A204.1 (cell line): ENCODE results near the gene STX16.

Experiments used
- FAIRE-seq: peaks from 2 replicates; lab custom pipeline; 2012; peaks lifted over from hg19 to GRCh38; lab: Jason Lieb, UNC

The STX16 gene

GRCh38 chr20:58650776-58651558, at the start of gene STX16:
Gene STX16 (plus strand): TSS chr20:58651283. CDS start chr20:58652007, 724 bp downstream.
- no peak for FAIRE-seq

- FAIRE-seq: no peak
Observed at GRCh38 chr20:58602124-58602523, 49.0 kb upstream of the STX16 start.

GRCh38 chr20:58603721-58604120, 47.4 kb upstream of the STX16 start:
- no peak for FAIRE-seq

GRCh38 chr20:58604128-58604881, 46.8 kb upstream of the STX16 start:
- FAIRE-seq: no peak

GRCh38 chr20:58605292-58606065, 45.6 kb upstream of the STX16 start:
- no peak for FAIRE-seq

GRCh38 chr20:58606184-58606583, 44.9 kb upstream of the STX16 start:
- FAIRE-seq: no peak

GRCh38 chr20:58608096-58608840, 42.8 kb upstream of the STX16 start:
- no peak for FAIRE-seq

- FAIRE-seq: no peak
Observed at GRCh38 chr20:58609026-58609425, 42.1 kb upstream of the STX16 start.

- no peak for FAIRE-seq
Observed at GRCh38 chr20:58610071-58610800, 40.8 kb upstream of the STX16 start.

- FAIRE-seq: no peak
Observed at GRCh38 chr20:58610811-58611210, 40.3 kb upstream of the STX16 start.

GRCh38 chr20:58611236-58612030, 39.6 kb upstream of the STX16 start:
- no peak for FAIRE-seq

- no peak for FAIRE-seq
Observed at GRCh38 chr20:58612121-58612691, 38.9 kb upstream of the STX16 start.

GRCh38 chr20:58613061-58613854, 37.8 kb upstream of the STX16 start:
- no peak for FAIRE-seq

GRCh38 chr20:58614366-58614765, 36.7 kb upstream of the STX16 start:
- no peak for FAIRE-seq

- no peak for FAIRE-seq
Observed at GRCh38 chr20:58614984-58615760, 35.9 kb upstream of the STX16 start.

GRCh38 chr20:58616411-58616810, 34.7 kb upstream of the STX16 start:
- FAIRE-seq: no peak

- no peak for FAIRE-seq
Observed at GRCh38 chr20:58617158-58617557, 33.9 kb upstream of the STX16 start.

GRCh38 chr20:58618351-58619076, 32.6 kb upstream of the STX16 start:
- FAIRE-seq: no peak
